Esophagus squamous epithelium (tissue), 5 donors: Measurements from ENCODE around the gene NT5DC2. TPM values are rescaled to one million over a fixed set of nuclear protein-coding genes. Genes with fewer than 3 reads are reported as not detected.

ENCODE experiments used
- DNase-seq: peaks from one replicate; lab custom pipeline; 2025; lab: John Stamatoyannopoulos, UW
- H3K27ac ChIP-seq, 4 donors: fragments of 200-600 bp; sonication (generic); one replicate each; pipeline ENCODE4 v1.5.1; 2016 to 2019; ENCODE audit warnings: mild to moderate bottlenecking in 1 of 4
- H3K27me3 ChIP-seq, 4 donors: fragments of 200-600 bp; sonication (generic); 1 replicate in 3 of 4; 2 replicates in 1 of 4; pipeline versions ENCODE4 v1.5.1 to v1.6.0; 2017 to 2021; ENCODE audit warnings: antibody characterized with exemption in 1 of 4
- H3K36me3 ChIP-seq, 3 donors: fragments of 200-600 bp; sonication (generic); one replicate each; pipeline ENCODE4 v1.5.1; 2016 to 2019
- H3K4me1 ChIP-seq, 3 donors: fragments of 200-600 bp; sonication (generic); one replicate each; pipeline ENCODE4 v1.5.1; 2017 to 2019
- H3K4me3 ChIP-seq, 4 donors: fragments of 200-600 bp; sonication (generic); 1 replicate in 3 of 4; 2 replicates in 1 of 4; pipeline ENCODE4 v1.5.1; 2016 to 2019; ENCODE audit warnings: mild to moderate bottlenecking in 2 of 4, moderate library complexity in 1 of 4
- H3K9me3 ChIP-seq, 3 donors: fragments of 200-600 bp; sonication (generic); one replicate each; pipeline ENCODE4 v1.5.1; 2016 to 2019
- POLR2A ChIP-seq, 4 donors: fragments of 450-650 bp; IDR thresholded peaks; one replicate each; pipeline ENCODE4 v1.6.1; 2017; ENCODE audit warnings: antibody characterized with exemption in 4 of 4, mild to moderate bottlenecking in 4 of 4, moderate library complexity in 3 of 4
- WGBS, 2 donors: methylation state at CpG; one replicate each; pipeline ENCODE4 v1.1.5; 2018; 5-methylcytosine and 5-hydroxymethylcytosine counted together
- intact Hi-C: fragments of 100-400 bp; cut with DNase I; formaldehyde crosslinking; loops from one replicate; pipeline ENCODE4 v1.15.0; 2022
- total RNA-seq, 4 donors: library from RNA; depleted of rRNA; stranded (reverse); fragments of >200 nt; gene quantifications; one replicate each; pipeline ENCODE4 v1.1.0, GENCODE V29; 2016
- TF ChIP-seq, protein P1 (sequence below), 6 experiments: fragments of 450-650 bp in 4 of 6; fragments of 200-600 bp in 2 of 6; sonication (generic) in 2 of 6; IDR thresholded peaks; one replicate each; pipeline ENCODE4 v1.5.1; 2016 to 2019; ENCODE audit warnings: antibody characterized with exemption in 6 of 6, mild to moderate bottlenecking in 4 of 6, moderate library complexity in 4 of 6
- donor health status: DM: yes; HTN: yes; CAD: no.

NT5DC2 gene
- 10 to 100 TPM; 58.9 to 79.5 (median 70.2) TPM for total RNA-seq

GRCh38 chr3:52533623-52534280 is at the start of gene NT5DC2:
TSS of gene NT5DC2 (minus strand) at chr3:52533857. CDS start at chr3:52533737, 120 bp downstream.
- intact Hi-C loops = loop anchor here (5.0 to 10.0 kb wide), 2 partner anchors 51 to 151 kb away; partner anchors contain the start of genes GNL3 and PBRM1
- peak in 1 of 4 donors; percentile 37 for TF ChIP-seq POLR2A (IDR thresholded peaks at IDR 0.05)
- TF ChIP-seq, protein P1, sequence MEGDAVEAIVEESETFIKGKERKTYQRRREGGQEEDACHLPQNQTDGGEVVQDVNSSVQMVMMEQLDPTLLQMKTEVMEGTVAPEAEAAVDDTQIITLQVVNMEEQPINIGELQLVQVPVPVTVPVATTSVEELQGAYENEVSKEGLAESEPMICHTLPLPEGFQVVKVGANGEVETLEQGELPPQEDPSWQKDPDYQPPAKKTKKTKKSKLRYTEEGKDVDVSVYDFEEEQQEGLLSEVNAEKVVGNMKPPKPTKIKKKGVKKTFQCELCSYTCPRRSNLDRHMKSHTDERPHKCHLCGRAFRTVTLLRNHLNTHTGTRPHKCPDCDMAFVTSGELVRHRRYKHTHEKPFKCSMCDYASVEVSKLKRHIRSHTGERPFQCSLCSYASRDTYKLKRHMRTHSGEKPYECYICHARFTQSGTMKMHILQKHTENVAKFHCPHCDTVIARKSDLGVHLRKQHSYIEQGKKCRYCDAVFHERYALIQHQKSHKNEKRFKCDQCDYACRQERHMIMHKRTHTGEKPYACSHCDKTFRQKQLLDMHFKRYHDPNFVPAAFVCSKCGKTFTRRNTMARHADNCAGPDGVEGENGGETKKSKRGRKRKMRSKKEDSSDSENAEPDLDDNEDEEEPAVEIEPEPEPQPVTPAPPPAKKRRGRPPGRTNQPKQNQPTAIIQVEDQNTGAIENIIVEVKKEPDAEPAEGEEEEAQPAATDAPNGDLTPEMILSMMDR (IDR thresholded peaks at IDR 0.05) = no peak
- WGBS, 2 donors = no CpG with 5 or more reads among the region's 91 CpGs
- peaks cover 0 to 5% (median 0%) of the 10 kb centered on the region in 3 donors for H3K36me3 ChIP-seq
- H3K4me1 ChIP-seq = peaks cover 67 to 91% (median 70%) of the 10 kb centered on the region in 3 donors
- peak within 1 kb of the TSS; percentile 70 to 88 (median 76) for H3K4me3 ChIP-seq
- DNase-seq = no peak
- no peaks in the 10 kb centered on the region for H3K9me3 ChIP-seq
- H3K27me3 ChIP-seq = no peaks in the 10 kb centered on the region
- H3K27ac ChIP-seq = peak within 1 kb of the TSS; percentile 77 to 95 (median 92)

DNA sequence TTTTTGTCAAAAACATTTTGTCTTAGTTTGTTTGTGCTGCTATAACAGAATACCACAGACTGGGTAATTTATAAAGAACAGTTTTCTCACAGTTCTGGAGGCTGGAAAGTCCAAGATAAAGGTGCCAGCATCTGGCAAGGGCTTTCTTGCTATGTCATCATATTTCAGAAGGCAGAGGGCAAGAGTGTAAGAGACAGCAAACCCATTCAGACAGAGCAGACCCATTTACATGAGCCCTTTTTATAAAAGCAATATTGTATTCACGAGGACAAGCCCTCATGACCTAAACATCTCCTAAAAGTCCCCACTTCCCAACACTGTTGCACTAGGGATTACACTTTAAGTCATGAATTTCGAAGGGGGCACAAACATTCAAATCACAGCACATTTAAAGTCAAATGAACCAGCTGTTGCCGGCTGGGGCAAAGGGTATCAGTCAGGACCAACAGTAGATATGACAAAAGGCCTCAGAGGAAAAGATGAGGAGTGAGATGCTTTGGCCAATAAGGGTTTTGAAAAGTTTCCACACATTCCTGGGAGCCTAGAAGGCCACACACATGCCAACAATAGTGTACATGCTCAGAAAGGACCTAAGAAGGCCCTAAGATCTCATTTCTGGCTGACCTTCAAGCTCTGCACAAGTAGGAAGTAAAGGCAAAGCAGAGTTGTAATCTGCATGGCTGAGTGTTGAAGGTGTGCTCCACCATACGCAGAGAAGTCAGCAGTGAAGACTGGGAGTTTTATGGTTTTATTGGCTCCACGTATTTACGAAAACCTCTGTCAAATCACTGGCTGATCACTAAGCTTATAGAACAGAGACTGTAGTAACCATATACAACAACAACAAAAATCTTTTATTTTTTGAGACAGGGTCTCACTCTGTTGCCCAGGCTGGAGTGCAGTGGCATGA is 40.7 kb upstream of the NT5DC2 start:
- 91 to 94% methylated on average over 6 of the region's 6 CpGs for WGBS, 2 donors
- Histone ChIP-seq H3K4me1 (no peaks in the 10 kb centered on the region), H3K27me3 (no peaks in the 10 kb centered on the region), H3K27ac (no peak overlapping the region), H3K9me3 (no peaks in the 10 kb centered on the region), H3K36me3 (peaks cover 0 to 81% (median 14%) of the 10 kb centered on the region in 3 donors), H3K4me3 (no peak overlapping the region)
- intact Hi-C loops = no loop called here
- no peak for DNase-seq
- no peak for TF ChIP-seq POLR2A (IDR thresholded peaks at IDR 0.05)
- TF ChIP-seq, protein P1 (IDR thresholded peaks at IDR 0.05) = no peak

DNA sequence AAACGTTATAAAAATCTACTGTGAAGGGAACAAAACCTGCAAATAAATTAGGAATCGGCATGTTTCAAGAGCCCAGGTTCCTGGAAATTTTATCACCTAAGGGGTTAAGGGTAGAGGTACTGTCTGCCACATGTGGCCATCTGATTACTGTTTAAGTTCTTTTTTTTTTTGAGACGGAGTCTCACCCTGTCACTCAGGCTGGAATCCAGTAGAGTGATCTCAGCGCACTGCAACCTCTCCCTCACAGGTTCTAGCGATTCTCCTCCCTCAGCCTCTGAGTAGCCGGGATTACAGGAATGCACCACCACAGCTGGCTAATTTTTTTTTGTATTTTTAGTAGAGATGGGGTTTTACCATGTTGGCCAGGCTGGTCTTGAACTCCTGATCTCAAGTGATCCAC is 38.6 kb upstream of the NT5DC2 start:
- DNase-seq = no peak
- no peaks in the 10 kb centered on the region for H3K27me3 ChIP-seq
- H3K9me3 ChIP-seq = no peaks in the 10 kb centered on the region
- H3K4me3 ChIP-seq = no peak overlapping the region
- no peaks in the 10 kb centered on the region for H3K4me1 ChIP-seq
- no peak overlapping the region for H3K27ac ChIP-seq
- peaks cover 0 to 75% (median 3%) of the 10 kb centered on the region in 3 donors for H3K36me3 ChIP-seq
- WGBS, 2 donors = 72 to 75% methylated on average over 6 of the region's 6 CpGs
- no peak for TF ChIP-seq POLR2A (IDR thresholded peaks at IDR 0.05)
- TF ChIP-seq, protein P1 (IDR thresholded peaks at IDR 0.05) = no peak
- intact Hi-C loops = no loop called here

DNA sequence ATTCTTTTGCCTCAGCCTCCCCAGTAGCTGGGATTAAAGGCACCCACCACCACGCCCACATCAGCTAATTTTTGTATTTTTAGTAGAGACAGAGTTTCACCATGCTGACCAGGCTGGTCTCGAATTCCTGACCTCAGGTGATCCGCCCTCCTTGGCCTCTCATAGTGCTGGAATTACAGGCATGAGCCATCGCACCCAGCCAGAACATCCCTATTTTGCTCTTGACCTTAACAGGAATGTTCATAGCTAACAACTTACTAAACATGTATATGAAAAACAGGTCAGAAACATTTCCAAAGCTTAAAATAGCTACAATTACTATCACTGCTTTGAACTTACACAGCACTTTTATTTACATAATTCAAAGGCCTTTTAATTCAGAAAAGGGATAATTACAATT is 36.4 kb upstream of the NT5DC2 start:
- intact Hi-C loops = no loop called here
- DNase-seq = no peak
- no peaks in the 10 kb centered on the region for H3K27me3 ChIP-seq
- H3K9me3 ChIP-seq = no peaks in the 10 kb centered on the region
- H3K36me3 ChIP-seq = peaks cover 0 to 74% (median 2%) of the 10 kb centered on the region in 3 donors
- H3K4me3 ChIP-seq = no peak overlapping the region
- H3K4me1 ChIP-seq = no peaks in the 10 kb centered on the region
- no peak overlapping the region for H3K27ac ChIP-seq
- WGBS, 2 donors = 89 to 90% methylated on average over 4 of the region's 4 CpGs
- TF ChIP-seq POLR2A (IDR thresholded peaks at IDR 0.05) = no peak
- TF ChIP-seq, protein P1 (IDR thresholded peaks at IDR 0.05) = no peak
